GM18526 (cell line): ENCODE measurements around the gene GOLGA8K.
"Not testable (repeated sequence)": the region's sequence is repeated elsewhere in the genome, so short reads cannot be mapped to it uniquely, and the experiment has no call there.

Source experiments
- POLR2A ChIP-seq: IDR thresholded peaks from 3 replicates; pipeline ENCODE4 v1.6.1; 2011; ENCODE audit not compliant: insufficient read length; ENCODE audit errors: extremely low read depth

GOLGA8K gene, protein sequence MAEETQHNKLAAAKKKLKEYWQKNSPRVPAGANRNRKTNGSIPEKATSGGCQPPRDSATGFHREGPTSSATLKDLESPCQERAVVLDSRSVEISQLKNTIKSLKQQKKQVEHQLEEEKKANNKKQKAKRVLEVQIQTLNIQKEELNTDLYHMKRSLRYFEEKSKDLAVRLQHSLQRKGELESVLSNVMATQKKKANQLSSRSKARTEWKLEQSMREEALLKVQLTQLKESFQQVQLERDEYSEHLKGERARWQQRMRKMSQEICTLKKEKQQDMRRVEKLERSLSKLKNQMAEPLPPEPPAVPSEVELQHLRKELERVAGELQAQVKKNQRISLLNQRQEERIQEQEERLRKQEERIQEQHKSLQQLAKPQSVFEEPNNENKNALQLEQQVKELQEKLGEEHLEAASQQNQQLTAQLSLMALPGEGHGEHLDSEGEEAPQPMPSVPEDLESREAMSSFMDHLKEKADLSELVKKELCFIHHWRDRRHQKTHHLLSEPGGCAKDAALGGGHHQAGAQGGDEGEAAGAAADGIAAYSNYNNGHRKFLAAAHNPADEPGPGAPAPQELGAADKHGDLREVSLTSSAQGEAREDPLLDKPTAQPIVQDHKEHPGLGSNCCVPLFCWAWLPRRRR

DNA sequence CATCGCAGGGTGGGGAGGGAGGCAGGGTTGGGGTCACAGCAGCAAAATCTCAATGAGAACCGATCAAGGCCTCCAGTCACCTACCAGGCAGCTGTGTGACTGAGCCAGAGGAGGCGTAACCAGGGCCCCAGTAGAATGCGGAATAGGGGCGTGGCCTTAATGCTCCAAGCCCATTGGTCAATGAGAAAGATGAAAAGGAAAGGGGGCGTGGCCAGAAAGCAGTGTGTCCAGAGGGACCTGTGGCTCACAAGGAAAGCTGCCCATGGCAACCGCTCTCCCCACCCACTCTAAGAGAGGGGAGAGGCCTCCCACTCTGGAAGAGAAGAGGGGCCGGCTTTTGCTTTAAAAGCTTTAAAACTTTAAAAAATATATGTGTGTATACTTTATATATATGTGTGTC is at the start of gene GOLGA8K:
TSS of gene GOLGA8K (minus strand) at position 101 of the 400 bp plus-strand sequence. CDS start at position 3, 98 bp downstream.
- not testable (repeated sequence) for TF ChIP-seq POLR2A
